T-helper 2 cell treated with Interferon-gamma antibody and Interleukin-4, amounts not matched to agents 5 μg/mL and 100 μg/mL, for 36 hours (primary cell): ENCODE results near the gene B9D1.

Source experiments
- DNase-seq: peaks from one replicate; pipeline ENCODE4 v3.0.0; 2021; ENCODE audit warnings: low spot score
- H3K27ac Mint-ChIP-seq: one replicate; pipeline ENCODE4 v1.8.0; 2021; ENCODE audit warnings: mild to moderate bottlenecking, mixed read lengths
- H3K27me3 Mint-ChIP-seq: one replicate; pipeline ENCODE4 v1.8.0; 2021; ENCODE audit warnings: low read depth, mixed read lengths
- H3K36me3 Mint-ChIP-seq: one replicate; pipeline ENCODE4 v1.8.0; 2021; ENCODE audit warnings: low read depth, mixed read lengths
- H3K4me1 Mint-ChIP-seq: one replicate; pipeline ENCODE4 v1.8.0; 2021; ENCODE audit warnings: low read depth, mixed read lengths
- H3K4me3 Mint-ChIP-seq: one replicate; pipeline ENCODE4 v1.8.0; 2022; ENCODE audit warnings: mild to moderate bottlenecking, moderate library complexity, mixed read lengths
- H3K9me3 Mint-ChIP-seq: one replicate; pipeline ENCODE4 v1.8.0; 2021; ENCODE audit warnings: mixed read lengths

B9D1 gene

DNA sequence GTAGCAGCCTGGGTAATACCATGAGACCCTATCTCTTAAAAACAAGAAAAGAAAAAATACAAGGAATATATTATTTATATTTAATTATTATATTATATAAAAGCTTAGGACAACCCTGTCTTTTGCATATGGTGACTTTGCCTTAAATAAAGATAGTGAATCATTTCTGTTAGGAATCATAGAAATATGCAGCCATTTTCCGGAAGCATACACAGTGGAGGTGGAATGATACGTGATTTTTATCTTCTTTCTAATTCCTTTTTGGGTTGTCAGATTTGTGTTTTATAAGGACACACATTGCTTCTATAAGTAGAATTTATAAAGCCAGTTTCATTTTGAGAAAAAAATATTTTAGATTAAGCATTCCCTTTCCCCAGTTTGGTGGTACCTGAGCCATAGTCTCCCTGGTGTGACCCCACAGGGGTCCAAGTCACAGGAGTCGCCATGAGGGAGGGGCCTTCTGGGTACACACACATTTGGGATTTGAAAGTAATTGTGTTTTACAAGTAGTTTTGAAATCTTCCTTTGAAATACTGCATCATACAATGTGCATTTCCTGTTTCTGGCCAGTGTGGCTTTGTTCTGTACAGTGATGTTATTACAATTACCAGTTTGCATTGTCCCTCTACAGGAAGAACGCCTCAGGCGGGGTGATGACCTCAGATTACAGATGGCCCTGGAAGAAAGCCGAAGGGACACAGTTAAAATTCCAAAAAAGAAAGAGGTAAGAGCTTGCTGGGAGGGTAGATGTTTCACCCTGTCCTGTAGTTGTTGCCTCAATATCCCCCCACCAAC lies 50.9 kb downstream of the B9D1 start:
- peaks cover 28% of the 10 kb centered on the region for H3K4me1 Mint-ChIP-seq
- no peak for DNase-seq

DNA sequence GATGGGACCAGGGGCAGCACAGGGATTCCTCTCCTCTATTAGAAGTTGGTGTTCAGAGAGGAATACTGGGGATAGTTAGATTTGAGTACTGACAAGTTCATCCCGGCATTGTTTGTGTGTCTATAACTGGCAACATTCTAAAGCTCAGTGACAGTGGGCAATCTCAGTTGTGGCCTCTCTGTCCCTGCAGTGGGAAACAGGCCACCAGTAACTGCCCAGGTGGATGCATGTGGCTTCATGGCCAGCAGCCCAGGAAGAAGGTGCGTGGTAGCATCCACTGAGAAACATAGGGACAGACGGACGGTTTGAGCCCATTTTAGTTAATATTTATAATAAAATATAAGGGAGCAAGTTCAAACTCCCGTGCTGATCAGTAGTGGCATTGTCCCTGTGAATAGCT lies 51.5 kb downstream of the B9D1 start:
- peaks cover 34% of the 10 kb centered on the region for H3K4me1 Mint-ChIP-seq
- H3K36me3 Mint-ChIP-seq = no peaks in the 10 kb centered on the region
- H3K27ac Mint-ChIP-seq = no peak overlapping the region
- DNase-seq = no peak
- no peak overlapping the region for H3K4me3 Mint-ChIP-seq
- H3K27me3 Mint-ChIP-seq = peaks cover 3% of the 10 kb centered on the region
- H3K9me3 Mint-ChIP-seq = no peaks in the 10 kb centered on the region

More for the DNA sequence above, 50.9 kb downstream of the B9D1 start:
- Mint-ChIP-seq H3K27me3 (peaks cover 3% of the 10 kb centered on the region), H3K9me3 (no peaks in the 10 kb centered on the region), H3K4me3 (no peak overlapping the region), H3K36me3 (no peaks in the 10 kb centered on the region), H3K27ac (no peak overlapping the region)

DNA sequence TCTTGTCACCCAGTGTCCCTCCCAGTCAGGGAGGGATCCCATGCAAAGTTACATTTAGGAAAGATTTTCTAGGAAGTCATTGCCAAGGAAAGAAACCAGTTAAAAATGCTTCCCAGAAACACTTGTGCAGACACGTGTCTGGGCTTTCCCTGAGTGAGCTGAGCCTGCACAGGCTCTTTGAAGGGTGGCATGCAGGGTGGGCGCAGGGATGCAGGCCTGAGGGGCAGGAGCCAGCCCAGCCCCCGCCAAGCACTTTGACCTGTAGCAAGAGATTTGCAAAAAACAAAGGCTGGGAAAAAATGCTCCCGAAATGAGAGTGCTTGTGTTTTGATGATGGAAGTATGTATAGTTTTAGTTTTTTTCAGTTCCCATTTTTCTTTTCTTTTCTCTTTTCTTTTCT lies 52.4 kb downstream of the B9D1 start:
- no peak for DNase-seq
- peaks cover 3% of the 10 kb centered on the region for H3K27me3 Mint-ChIP-seq
- H3K36me3 Mint-ChIP-seq = no peaks in the 10 kb centered on the region
- H3K4me3 Mint-ChIP-seq = no peak overlapping the region
- H3K27ac Mint-ChIP-seq = no peak overlapping the region
- no peaks in the 10 kb centered on the region for H3K9me3 Mint-ChIP-seq
- H3K4me1 Mint-ChIP-seq = peaks cover 43% of the 10 kb centered on the region

DNA sequence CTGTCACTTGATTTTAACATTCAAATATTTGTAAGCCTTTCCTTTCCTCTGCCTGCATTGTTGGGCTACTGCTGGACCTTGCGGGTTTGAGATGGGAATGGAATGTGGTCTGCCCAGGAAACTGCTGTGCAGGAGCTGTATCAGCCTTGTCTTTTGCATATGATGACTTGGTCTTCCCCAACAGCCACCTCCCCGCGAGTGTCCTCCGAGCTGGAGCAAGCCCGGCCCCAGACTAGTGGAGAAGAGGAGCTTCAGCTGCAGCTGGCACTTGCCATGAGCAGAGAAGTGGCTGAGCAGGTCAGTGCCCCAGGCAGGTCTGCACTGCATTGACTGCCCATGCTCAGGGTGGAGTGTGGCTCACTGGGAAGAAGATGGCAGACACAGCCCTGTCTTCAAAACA lies 52.8 kb downstream of the B9D1 start:
- DNase-seq = no peak
- no peak overlapping the region for H3K4me3 Mint-ChIP-seq
- H3K36me3 Mint-ChIP-seq = no peaks in the 10 kb centered on the region
- peaks cover 45% of the 10 kb centered on the region for H3K4me1 Mint-ChIP-seq
- peaks cover 3% of the 10 kb centered on the region for H3K27me3 Mint-ChIP-seq
- H3K27ac Mint-ChIP-seq = no peak overlapping the region
- H3K9me3 Mint-ChIP-seq = no peaks in the 10 kb centered on the region

DNA sequence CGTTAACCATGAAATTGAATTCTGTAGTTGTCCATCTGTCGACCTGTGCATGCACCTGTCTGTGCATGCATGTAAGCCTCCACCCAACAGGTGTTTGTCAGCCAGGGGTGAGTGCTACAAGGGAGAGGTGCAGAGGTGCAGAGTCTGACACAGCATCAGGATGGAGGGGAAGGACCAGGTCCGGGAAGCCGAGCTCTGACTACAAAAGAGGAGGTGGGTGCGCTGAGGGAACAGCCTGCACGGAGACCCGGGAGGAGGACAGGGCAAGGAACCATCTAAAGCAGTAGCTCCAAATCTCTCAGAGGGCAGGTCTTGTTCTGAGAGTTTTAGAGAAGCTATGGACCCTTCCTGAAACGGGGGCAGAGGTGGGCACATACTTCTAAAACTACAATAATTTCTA lies 54.1 kb downstream of the B9D1 start:
- no peak for DNase-seq
- Mint-ChIP-seq H3K27ac (no peak overlapping the region), H3K9me3 (no peaks in the 10 kb centered on the region), H3K27me3 (peaks cover 3% of the 10 kb centered on the region), H3K4me3 (no peak overlapping the region), H3K36me3 (no peaks in the 10 kb centered on the region), H3K4me1 (peaks cover 45% of the 10 kb centered on the region)

DNA sequence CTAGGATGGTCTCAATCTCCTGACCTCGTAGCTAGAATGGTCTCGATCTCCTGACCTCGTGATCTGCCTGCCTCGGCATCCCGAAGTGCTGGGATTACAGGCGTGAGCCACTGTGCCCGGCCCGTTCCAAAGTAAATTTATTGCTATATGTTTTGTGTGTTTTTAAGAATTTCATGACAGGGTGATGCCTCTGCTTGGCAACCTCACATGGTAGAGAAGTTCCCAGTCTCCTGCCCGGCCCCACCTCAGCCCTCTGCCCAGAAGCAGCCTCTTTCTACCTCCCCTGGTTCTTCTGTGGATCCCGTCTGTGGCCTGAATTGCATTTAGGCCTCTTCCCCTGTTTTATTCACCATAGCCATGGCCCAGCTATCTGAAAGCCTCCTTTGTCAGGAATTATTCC lies 55.0 kb downstream of the B9D1 start:
- Mint-ChIP-seq H3K36me3 (no peaks in the 10 kb centered on the region), H3K9me3 (no peaks in the 10 kb centered on the region), H3K4me1 (peaks cover 50% of the 10 kb centered on the region), H3K4me3 (no peak overlapping the region), H3K27me3 (peaks cover 3% of the 10 kb centered on the region), H3K27ac (peak overlapping the region; percentile 18)
- no peak for DNase-seq

DNA sequence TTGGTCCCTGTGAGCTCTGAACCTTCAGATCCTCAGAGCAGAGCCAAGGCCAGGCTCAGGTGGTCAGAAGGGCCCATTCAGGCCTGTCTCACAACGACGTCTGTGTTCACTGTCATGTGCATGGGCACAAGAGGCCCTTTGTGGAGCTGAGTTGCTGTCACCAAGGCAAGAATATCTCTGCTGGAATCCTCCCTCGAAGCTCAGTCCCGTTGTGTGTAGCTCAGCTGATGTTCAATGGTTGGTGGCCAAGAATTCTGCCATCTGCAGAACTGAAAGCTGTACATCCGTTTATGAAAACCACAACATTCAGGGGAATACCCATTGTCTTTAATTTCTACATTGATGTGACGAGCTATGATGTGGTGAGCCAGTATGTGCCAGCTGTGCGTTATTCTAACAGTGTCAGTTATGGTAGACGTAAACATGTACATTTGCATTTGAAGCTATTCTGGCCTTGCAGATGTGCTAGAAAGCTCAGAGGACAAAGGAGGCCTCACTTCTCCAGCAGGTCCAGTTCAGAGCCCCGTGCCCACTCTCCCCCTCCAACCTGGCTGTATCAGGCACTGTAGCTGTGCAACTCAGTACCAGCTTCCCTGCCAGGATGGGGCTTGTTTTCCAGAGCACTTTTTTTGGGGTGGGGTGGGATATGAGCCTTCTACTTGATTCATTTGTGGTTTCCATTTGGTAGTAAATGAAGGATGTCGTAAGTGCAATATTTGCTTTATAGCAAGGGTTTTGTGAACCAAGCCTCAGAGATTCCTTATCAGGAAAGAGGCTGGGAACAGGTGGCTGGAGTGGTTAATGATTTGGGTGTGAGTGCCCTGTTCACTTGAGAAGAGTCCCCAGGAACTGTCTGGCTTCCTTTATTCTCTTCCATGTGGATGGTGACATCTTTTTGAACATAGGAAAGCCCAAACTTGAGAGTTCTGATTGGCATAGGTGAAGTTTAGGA lies 56.1 kb downstream of the B9D1 start:
- peak; percentile 42 for DNase-seq
- Mint-ChIP-seq H3K36me3 (no peaks in the 10 kb centered on the region), H3K27ac (peak overlapping the region; percentile 81), H3K4me3 (peak overlapping the region; percentile 80), H3K4me1 (peaks cover 43% of the 10 kb centered on the region), H3K9me3 (no peaks in the 10 kb centered on the region), H3K27me3 (peaks cover 3% of the 10 kb centered on the region)

DNA sequence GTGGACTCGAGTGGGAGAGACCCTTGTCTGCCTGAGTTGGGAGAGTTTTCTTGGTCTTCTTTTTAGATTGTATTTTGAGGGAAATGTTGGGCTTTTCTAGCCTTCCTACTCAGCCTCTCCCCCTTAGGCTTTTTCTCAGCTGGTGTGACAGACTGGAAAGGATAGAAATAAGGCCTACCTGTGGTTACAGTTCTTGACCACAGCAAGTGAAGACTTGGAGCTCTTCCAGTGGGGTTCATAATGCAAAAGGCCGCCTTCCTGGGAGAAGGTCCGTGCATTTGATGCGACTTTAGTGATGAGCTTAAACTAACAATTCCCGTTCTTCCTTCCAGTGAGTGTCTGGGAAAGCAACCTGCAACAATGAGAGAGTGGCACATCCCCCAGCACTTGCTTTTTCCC lies 56.8 kb downstream of the B9D1 start:
- DNase-seq = no peak
- peaks cover 40% of the 10 kb centered on the region for H3K4me1 Mint-ChIP-seq
- peak overlapping the region; percentile 80 for H3K4me3 Mint-ChIP-seq
- no peaks in the 10 kb centered on the region for H3K36me3 Mint-ChIP-seq
- H3K27ac Mint-ChIP-seq = peak overlapping the region; percentile 81
- peaks cover 3% of the 10 kb centered on the region for H3K27me3 Mint-ChIP-seq
- H3K9me3 Mint-ChIP-seq = no peaks in the 10 kb centered on the region

DNA sequence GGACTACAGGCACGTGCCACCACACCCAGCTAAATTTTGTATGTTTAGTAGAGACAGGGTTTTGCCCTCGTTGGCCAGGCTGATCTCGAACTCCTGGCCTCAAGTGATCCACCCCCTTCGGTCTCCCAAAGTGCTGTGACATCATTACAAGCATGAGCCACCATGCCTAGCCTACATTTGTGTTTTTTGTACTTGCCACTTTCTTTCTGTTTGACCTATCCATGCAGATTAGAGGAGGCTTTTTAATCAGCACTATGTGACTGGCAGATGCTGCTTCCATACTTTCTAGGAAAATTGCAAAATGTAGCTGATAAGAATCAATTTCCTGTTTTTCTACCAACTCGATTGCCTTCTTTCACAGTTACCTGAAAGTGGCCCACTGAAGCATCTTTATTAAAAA lies 57.3 kb downstream of the B9D1 start:
- Mint-ChIP-seq H3K9me3 (no peaks in the 10 kb centered on the region), H3K4me1 (peaks cover 40% of the 10 kb centered on the region), H3K27ac (peak overlapping the region; percentile 71), H3K36me3 (no peaks in the 10 kb centered on the region), H3K27me3 (peaks cover 3% of the 10 kb centered on the region), H3K4me3 (peak overlapping the region; percentile 80)
- no peak for DNase-seq

DNA sequence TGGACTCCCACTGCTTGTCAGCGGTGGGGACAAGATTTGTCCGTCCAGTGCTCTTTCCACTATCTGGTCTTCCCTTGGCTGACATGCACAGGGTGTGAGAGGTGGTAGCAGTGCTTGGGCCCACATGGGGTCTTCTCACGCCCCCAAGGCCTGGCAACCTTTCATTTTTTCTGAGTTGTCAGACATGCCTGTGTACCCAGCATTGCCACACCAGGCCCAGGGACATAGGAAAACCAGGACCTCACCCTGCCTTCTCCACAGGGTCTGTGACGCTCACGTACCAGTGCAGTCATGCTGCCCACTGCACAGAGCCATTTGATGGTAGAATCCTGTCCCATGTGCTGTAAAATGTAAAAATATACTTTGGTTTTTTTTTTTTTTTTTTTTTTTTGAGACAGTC lies 57.8 kb downstream of the B9D1 start:
- DNase-seq = no peak
- H3K27me3 Mint-ChIP-seq = peaks cover 3% of the 10 kb centered on the region
- no peaks in the 10 kb centered on the region for H3K36me3 Mint-ChIP-seq
- H3K4me3 Mint-ChIP-seq = peak overlapping the region; percentile 13
- H3K9me3 Mint-ChIP-seq = no peaks in the 10 kb centered on the region
- H3K4me1 Mint-ChIP-seq = peaks cover 40% of the 10 kb centered on the region
- H3K27ac Mint-ChIP-seq = peak overlapping the region; percentile 71

DNA sequence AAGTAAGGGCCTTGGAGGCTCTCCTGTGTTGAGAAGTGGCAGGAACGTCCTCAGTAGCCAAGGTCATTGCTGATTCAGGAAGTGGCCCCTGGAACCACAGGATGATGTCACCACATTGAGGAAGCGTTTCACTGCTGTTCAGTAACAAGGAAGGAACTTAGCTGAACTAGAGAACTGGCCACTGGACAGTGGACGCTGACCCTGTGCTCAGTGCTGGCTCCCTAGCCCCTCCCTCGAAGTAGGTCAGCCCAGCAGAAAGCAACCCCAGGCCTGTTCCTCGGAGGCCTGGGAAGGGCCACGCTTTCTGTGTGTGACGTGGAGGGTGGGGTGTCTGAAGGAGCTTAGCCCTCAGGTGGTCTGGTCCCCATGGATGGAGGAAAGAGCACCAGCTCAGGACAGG lies 58.3 kb downstream of the B9D1 start:
- no peak overlapping the region for H3K4me3 Mint-ChIP-seq
- peaks cover 40% of the 10 kb centered on the region for H3K4me1 Mint-ChIP-seq
- no peak for DNase-seq
- H3K9me3 Mint-ChIP-seq = no peaks in the 10 kb centered on the region
- peaks cover 3% of the 10 kb centered on the region for H3K27me3 Mint-ChIP-seq
- no peaks in the 10 kb centered on the region for H3K36me3 Mint-ChIP-seq
- peak overlapping the region; percentile 43 for H3K27ac Mint-ChIP-seq

DNA sequence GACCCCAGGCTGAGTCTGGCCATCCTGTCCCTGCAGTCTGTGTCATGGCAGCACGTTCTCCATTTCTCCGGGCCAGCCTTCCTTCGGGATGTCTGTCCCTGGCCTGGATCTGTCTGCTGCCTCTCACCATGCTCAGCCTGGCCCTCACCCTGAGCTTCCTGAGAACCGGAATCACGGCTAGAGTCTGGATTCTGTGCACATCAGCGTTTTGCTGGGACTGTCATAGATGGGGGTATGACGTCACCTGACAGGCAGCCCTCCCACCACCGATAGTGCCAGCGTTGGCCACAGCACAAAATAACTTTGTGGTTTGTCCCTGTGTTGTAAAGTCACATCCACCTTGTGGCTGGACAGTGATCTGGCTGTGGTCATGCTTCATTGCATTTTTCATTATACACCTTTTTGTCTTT lies 59.2 kb downstream of the B9D1 start:
- H3K27ac Mint-ChIP-seq = no peak overlapping the region
- H3K36me3 Mint-ChIP-seq = no peaks in the 10 kb centered on the region
- DNase-seq = no peak
- no peak overlapping the region for H3K4me3 Mint-ChIP-seq
- no peaks in the 10 kb centered on the region for H3K9me3 Mint-ChIP-seq
- peaks cover 40% of the 10 kb centered on the region for H3K4me1 Mint-ChIP-seq
- peaks cover 2% of the 10 kb centered on the region for H3K27me3 Mint-ChIP-seq

DNA sequence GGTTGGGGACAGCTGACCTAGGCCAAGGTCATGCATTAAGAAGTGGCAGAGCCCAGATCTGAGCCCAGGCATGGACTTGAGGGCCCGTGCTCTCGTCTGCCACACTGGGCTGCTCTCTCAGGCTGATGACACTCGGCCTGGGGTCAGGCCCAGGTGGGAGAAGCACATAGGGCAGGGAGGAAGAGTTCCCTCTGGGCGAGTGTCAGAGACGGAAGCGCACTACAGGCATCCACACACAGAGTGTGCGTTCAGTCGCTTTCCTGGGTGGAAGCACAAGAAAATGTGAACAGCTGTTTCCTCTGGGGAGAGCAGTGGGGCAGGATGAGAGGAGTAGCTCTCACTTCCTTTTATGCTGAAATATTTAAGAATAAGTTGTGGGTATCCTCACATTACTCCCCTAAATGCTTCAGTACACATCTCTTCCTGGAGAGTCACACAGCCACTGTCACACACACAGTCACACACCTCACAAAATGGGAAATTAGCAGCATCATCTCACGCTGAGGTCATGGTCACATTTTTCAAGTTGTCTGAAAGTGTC lies 59.7 kb downstream of the B9D1 start:
- Mint-ChIP-seq H3K9me3 (no peaks in the 10 kb centered on the region), H3K36me3 (no peaks in the 10 kb centered on the region), H3K4me3 (no peak overlapping the region), H3K27me3 (no peaks in the 10 kb centered on the region), H3K4me1 (peaks cover 40% of the 10 kb centered on the region), H3K27ac (no peak overlapping the region)
- no peak for DNase-seq

DNA sequence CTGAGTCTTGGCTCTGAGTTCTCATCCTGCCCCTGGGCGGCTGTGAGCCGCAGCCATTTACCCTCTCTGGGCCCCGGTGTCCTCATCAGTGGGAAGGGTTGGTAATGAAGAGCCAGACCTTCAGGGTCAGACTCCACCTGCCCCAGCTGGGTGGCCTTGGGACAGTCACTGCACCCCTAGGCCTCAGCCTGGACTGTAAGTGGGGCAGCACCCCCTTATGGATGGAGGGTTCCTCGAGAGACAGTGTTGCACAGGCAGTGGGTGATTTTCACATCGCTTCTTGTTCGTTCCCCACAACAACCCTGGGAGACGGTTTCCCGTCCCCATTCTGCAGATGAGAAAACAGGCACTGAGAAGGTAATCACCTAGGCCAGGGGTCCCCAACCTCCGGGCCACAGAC lies 60.5 kb downstream of the B9D1 start:
- H3K36me3 Mint-ChIP-seq = no peaks in the 10 kb centered on the region
- DNase-seq = no peak
- H3K27me3 Mint-ChIP-seq = no peaks in the 10 kb centered on the region
- H3K4me1 Mint-ChIP-seq = peaks cover 36% of the 10 kb centered on the region
- no peak overlapping the region for H3K4me3 Mint-ChIP-seq
- no peaks in the 10 kb centered on the region for H3K9me3 Mint-ChIP-seq
- no peak overlapping the region for H3K27ac Mint-ChIP-seq
